Suprapubic skin (tissue), 4 donors: ENCODE results near the gene TMEM63B. TPM values are rescaled to one million over a fixed set of nuclear protein-coding genes. Genes with fewer than 3 reads are reported as not detected.

Source experiments
- DNase-seq, 2 donors: peaks; one replicate each; pipeline ENCODE4 v3.0.0-alpha.2; 2019; ENCODE audit warnings: low spot score in 2 of 2
- H3K27ac ChIP-seq: fragments of 200-600 bp; sonication (generic); one replicate; pipeline ENCODE4 v1.5.1; 2019
- H3K27me3 ChIP-seq: fragments of 200-600 bp; sonication (generic); one replicate; pipeline ENCODE4 v1.5.1; 2019
- H3K36me3 ChIP-seq: fragments of 200-600 bp; sonication (generic); one replicate; pipeline ENCODE4 v1.5.1; 2019
- H3K4me1 ChIP-seq: fragments of 200-600 bp; sonication (generic); one replicate; pipeline ENCODE4 v1.5.1; 2019
- H3K4me3 ChIP-seq: fragments of 200-600 bp; sonication (generic); one replicate; pipeline ENCODE4 v1.5.1; 2019; ENCODE audit warnings: mild to moderate bottlenecking
- H3K9me3 ChIP-seq: fragments of 200-600 bp; sonication (generic); one replicate; pipeline ENCODE4 v1.5.1; 2019
- CTCF ChIP-seq, 2 donors: fragments of 200-600 bp in 1 of 2; fragments of 450-650 bp in 1 of 2; sonication (generic) in 1 of 2; IDR thresholded peaks; one replicate each; pipeline ENCODE4 v1.5.1; 2016 to 2019; ENCODE audit warnings: antibody characterized with exemption in 2 of 2, mild to moderate bottlenecking in 1 of 2, moderate library complexity in 1 of 2
- EP300 ChIP-seq: sonication (generic); formaldehyde crosslinking; IDR thresholded peaks from one replicate; pipeline ENCODE4 v1.6.1; 2017; ENCODE audit warnings: antibody characterized with exemption
- POLR2A ChIP-seq, 2 donors: fragments of 450-650 bp; IDR thresholded peaks; one replicate each; pipeline ENCODE4 v1.6.1; 2017; ENCODE audit warnings: antibody characterized with exemption in 2 of 2, mild to moderate bottlenecking in 2 of 2, moderate library complexity in 2 of 2
- POLR2AphosphoS5 ChIP-seq, 3 donors: sonication (generic); formaldehyde crosslinking; IDR thresholded peaks; one replicate each; pipeline ENCODE4 v1.6.1; 2017; ENCODE audit warnings: antibody characterized with exemption in 3 of 3
- WGBS: methylation state at CpG from one replicate; pipeline ENCODE4 v1.1.5; 2018; 5-methylcytosine and 5-hydroxymethylcytosine counted together
- total RNA-seq, 4 donors: library from RNA; depleted of rRNA; stranded (reverse); fragments of >200 nt; gene quantifications; one replicate each; pipeline ENCODE4 v1.1.0, GENCODE V29; 2016

TMEM63B gene
- total RNA-seq, 4 donors from 2014 or later: 71.5 to 89.0 (median 84.5) TPM

- Histone ChIP-seq H3K4me3 (no peak overlapping the region), H3K4me1 (peaks cover 4% of the 10 kb centered on the region), H3K9me3 (no peaks in the 10 kb centered on the region), H3K36me3 (peaks cover 13% of the 10 kb centered on the region), H3K27me3 (no peaks in the 10 kb centered on the region), H3K27ac (no peak overlapping the region)
- TF ChIP-seq CTCF (IDR thresholded peaks at IDR 0.05): no peak
- TF ChIP-seq POLR2AphosphoS5 (IDR thresholded peaks at IDR 0.05): no peak
- TF ChIP-seq EP300: no peak
- TF ChIP-seq POLR2A (IDR thresholded peaks at IDR 0.05): no peak
- 44% methylated on average over 1 of the region's 1 CpG for WGBS
- DNase-seq: no peak
Measured at GRCh38 chr6:44099192-44099591, 28.2 kb upstream of the TMEM63B start.

- 40% methylated on average over 1 of the region's 1 CpG for WGBS
- Histone ChIP-seq H3K9me3 (no peaks in the 10 kb centered on the region), H3K36me3 (peaks cover 10% of the 10 kb centered on the region), H3K27ac (no peak overlapping the region), H3K27me3 (no peaks in the 10 kb centered on the region), H3K4me1 (peaks cover 7% of the 10 kb centered on the region), H3K4me3 (no peak overlapping the region)
- no peak for DNase-seq
- peak; percentile 44 to 47 for TF ChIP-seq CTCF (IDR thresholded peaks at IDR 0.05)
- no peak for TF ChIP-seq EP300
Measured at GRCh38 chr6:44100088-44100550, 27.2 kb upstream of the TMEM63B start.

GRCh38 chr6:44101832-44102231 lies 25.5 kb upstream of the TMEM63B start:
- H3K4me1 ChIP-seq: peaks cover 8% of the 10 kb centered on the region
- 91% methylated on average over 4 of the region's 4 CpGs for WGBS

GRCh38 chr6:44102527-44102926 lies 24.8 kb upstream of the TMEM63B start:
- Histone ChIP-seq H3K36me3 (peaks cover 12% of the 10 kb centered on the region), H3K27ac (no peak overlapping the region), H3K4me3 (no peak overlapping the region), H3K9me3 (no peaks in the 10 kb centered on the region), H3K27me3 (no peaks in the 10 kb centered on the region), H3K4me1 (peaks cover 8% of the 10 kb centered on the region)
- WGBS: 100% methylated on average over 2 of the region's 2 CpGs
- TF ChIP-seq CTCF (IDR thresholded peaks at IDR 0.05) (no peak), POLR2AphosphoS5 (IDR thresholded peaks at IDR 0.05) (no peak), POLR2A (IDR thresholded peaks at IDR 0.05) (no peak), EP300 (no peak)
- no peak for DNase-seq

More at GRCh38 chr6:44101832-44102231, 25.5 kb upstream of the TMEM63B start:
- no peak for TF ChIP-seq POLR2AphosphoS5 (IDR thresholded peaks at IDR 0.05)
- TF ChIP-seq CTCF (IDR thresholded peaks at IDR 0.05): no peak
- no peak for TF ChIP-seq EP300
- TF ChIP-seq POLR2A (IDR thresholded peaks at IDR 0.05): no peak
- no peak overlapping the region for H3K4me3 ChIP-seq
- H3K36me3 ChIP-seq: peaks cover 10% of the 10 kb centered on the region
- no peaks in the 10 kb centered on the region for H3K27me3 ChIP-seq
- no peaks in the 10 kb centered on the region for H3K9me3 ChIP-seq
- DNase-seq: no peak
- no peak overlapping the region for H3K27ac ChIP-seq

- peaks cover 19% of the 10 kb centered on the region for H3K36me3 ChIP-seq
- H3K27ac ChIP-seq: no peak overlapping the region
- H3K4me1 ChIP-seq: peaks cover 8% of the 10 kb centered on the region
- H3K9me3 ChIP-seq: no peaks in the 10 kb centered on the region
- no peak overlapping the region for H3K4me3 ChIP-seq
- 88% methylated on average over 3 of the region's 3 CpGs for WGBS
- TF ChIP-seq POLR2AphosphoS5 (IDR thresholded peaks at IDR 0.05) (peak in 1 of 3 donors; percentile 20), CTCF (IDR thresholded peaks at IDR 0.05) (no peak)
- H3K27me3 ChIP-seq: no peaks in the 10 kb centered on the region
- no peak for DNase-seq
Measured at GRCh38 chr6:44104481-44105021, 22.8 kb upstream of the TMEM63B start.
